Right lobe of liver (tissue), 4 donors: ENCODE results near the gene FGF14.

Source experiments
- POLR2A ChIP-seq: fragments of 450-650 bp; IDR thresholded peaks from one replicate; pipeline ENCODE4 v1.6.1; 2017; ENCODE audit warnings: antibody characterized with exemption, mild to moderate bottlenecking
- TF ChIP-seq, protein P1 (sequence below), 4 donors: fragments of 200-600 bp in 3 of 4; fragments of 450-650 bp in 1 of 4; IDR thresholded peaks; one replicate each; pipeline versions ENCODE4 v1.5.1 to v1.8.0; 2016 to 2022; ENCODE audit warnings: antibody characterized with exemption in 4 of 4, mild to moderate bottlenecking in 2 of 4
- donor health status: DM: no; HTN: no; CAD: no.
- donor health status: DM: no; HTN: no; CAD: no.
- donor health status: DM: no; HTN: yes; CAD: no.

DNA sequence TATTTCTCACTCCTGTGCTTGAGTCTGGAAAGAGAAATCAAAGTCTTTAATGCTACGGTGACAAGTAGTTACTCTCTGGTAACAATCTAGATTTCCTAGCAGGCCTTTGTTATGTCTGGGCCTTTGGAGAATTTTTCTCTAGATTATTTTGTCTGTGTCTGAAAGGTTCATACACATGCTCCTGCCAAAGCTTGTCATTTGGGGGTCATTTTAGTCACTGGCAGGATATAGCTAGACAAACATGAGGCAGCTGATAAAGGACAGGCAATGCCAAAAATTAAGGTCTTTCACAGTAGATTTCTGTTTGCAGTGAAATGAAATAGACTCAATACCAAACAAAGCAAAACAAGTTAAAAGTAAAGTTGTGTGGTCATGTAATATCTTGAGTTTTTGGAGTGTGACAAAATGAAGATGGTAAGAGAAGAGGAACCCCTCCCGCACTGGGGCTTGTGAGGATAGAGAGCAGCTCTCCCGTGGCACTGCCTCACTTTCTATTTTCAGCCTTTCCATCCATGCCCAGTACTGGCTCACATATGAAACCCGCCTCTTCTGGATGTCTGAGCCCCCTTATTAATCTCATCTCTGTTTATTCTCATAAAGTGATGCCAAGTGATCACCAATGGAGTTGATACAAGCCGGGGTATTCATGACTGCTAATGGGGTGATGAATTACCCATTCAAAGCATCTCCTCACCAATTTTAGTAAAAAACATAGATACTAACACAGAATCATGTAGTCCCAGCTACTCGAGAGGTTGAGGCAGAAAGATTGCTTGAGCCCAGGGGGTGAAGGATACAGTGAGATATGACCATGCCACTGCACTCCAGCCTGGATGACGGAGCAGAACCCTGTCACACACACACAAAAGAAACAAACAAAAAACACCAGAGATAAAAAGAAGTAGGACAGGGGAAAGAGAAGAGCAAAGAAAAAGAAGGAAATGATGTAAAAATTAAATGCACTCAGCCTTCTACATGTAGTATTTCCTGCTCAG, 389.3 kb downstream of the FGF14 start:
- TF ChIP-seq, protein P1, sequence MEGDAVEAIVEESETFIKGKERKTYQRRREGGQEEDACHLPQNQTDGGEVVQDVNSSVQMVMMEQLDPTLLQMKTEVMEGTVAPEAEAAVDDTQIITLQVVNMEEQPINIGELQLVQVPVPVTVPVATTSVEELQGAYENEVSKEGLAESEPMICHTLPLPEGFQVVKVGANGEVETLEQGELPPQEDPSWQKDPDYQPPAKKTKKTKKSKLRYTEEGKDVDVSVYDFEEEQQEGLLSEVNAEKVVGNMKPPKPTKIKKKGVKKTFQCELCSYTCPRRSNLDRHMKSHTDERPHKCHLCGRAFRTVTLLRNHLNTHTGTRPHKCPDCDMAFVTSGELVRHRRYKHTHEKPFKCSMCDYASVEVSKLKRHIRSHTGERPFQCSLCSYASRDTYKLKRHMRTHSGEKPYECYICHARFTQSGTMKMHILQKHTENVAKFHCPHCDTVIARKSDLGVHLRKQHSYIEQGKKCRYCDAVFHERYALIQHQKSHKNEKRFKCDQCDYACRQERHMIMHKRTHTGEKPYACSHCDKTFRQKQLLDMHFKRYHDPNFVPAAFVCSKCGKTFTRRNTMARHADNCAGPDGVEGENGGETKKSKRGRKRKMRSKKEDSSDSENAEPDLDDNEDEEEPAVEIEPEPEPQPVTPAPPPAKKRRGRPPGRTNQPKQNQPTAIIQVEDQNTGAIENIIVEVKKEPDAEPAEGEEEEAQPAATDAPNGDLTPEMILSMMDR (IDR thresholded peaks at IDR 0.05) = no peak
- TF ChIP-seq POLR2A = no peak
